ENCODE data around the gene PUS7. TPM values are rescaled to one million over a fixed set of nuclear protein-coding genes. Genes with fewer than 3 reads are reported as not detected.
"Not testable (repeated sequence)": the region's sequence is repeated elsewhere in the genome, so short reads cannot be mapped to it uniquely, and the experiment has no call there.

The PUS7 gene
- 10 to 100 TPM; 42.1 to 42.6 TPM for total RNA-seq

- DNase-seq = peak; percentile 85
- Mint-ChIP-seq H3K27me3 (no peaks in the 10 kb centered on the region), H3K4me3 (peak within 1 kb of the TSS; percentile 98)
These were observed at the start of gene PUS7 for GRCh38 chr7:105521717-105522463. TSS of gene PUS7 (minus strand) at chr7:105522271. CDS start at chr7:105508512, 13,759 bp downstream.

GRCh38 chr7:105567821-105568220 lies 45.8 kb upstream of the PUS7 start:
- Mint-ChIP-seq H3K27me3 (no peaks in the 10 kb centered on the region), H3K36me3 (peaks cover 19% of the 10 kb centered on the region), H3K4me1 (no peaks in the 10 kb centered on the region), H3K27ac (peak overlapping the region; percentile 48), H3K9me3 (no peaks in the 10 kb centered on the region), H3K4me3 (no peak overlapping the region)
- no peak for DNase-seq

More at GRCh38 chr7:105521717-105522463, at the start of gene PUS7:
- peaks cover 17% of the 10 kb centered on the region for H3K36me3 Mint-ChIP-seq
- no peaks in the 10 kb centered on the region for H3K9me3 Mint-ChIP-seq
- peak within 1 kb of the TSS; percentile 96 for H3K27ac Mint-ChIP-seq
- peaks cover 20% of the 10 kb centered on the region for H3K4me1 Mint-ChIP-seq

- Mint-ChIP-seq H3K27me3 (no peaks in the 10 kb centered on the region), H3K4me1 (no peaks in the 10 kb centered on the region), H3K4me3 (no peak overlapping the region), H3K27ac (no peak overlapping the region), H3K36me3 (peaks cover 25% of the 10 kb centered on the region), H3K9me3 (no peaks in the 10 kb centered on the region)
- no peak for DNase-seq
These were observed 45.0 kb upstream of the PUS7 start for GRCh38 chr7:105567024-105567423.

GRCh38 chr7:105565190-105565589 lies 43.1 kb upstream of the PUS7 start:
- Mint-ChIP-seq H3K9me3 (no peaks in the 10 kb centered on the region), H3K27me3 (no peaks in the 10 kb centered on the region), H3K4me1 (no peaks in the 10 kb centered on the region), H3K36me3 (peaks cover 26% of the 10 kb centered on the region), H3K4me3 (no peak overlapping the region), H3K27ac (no peak overlapping the region)
- no peak for DNase-seq

GRCh38 chr7:105559926-105560325 lies 37.9 kb upstream of the PUS7 start:
- H3K4me1 Mint-ChIP-seq = no peaks in the 10 kb centered on the region
- DNase-seq = no peak
- H3K36me3 Mint-ChIP-seq = peaks cover 21% of the 10 kb centered on the region
- H3K9me3 Mint-ChIP-seq = no peaks in the 10 kb centered on the region
- H3K4me3 Mint-ChIP-seq = no peak overlapping the region
- no peaks in the 10 kb centered on the region for H3K27me3 Mint-ChIP-seq
- H3K27ac Mint-ChIP-seq = no peak overlapping the region

GRCh38 chr7:105538339-105538738 lies 16.3 kb upstream of the PUS7 start:
- H3K36me3 Mint-ChIP-seq = peaks cover 18% of the 10 kb centered on the region
- H3K4me1 Mint-ChIP-seq = peaks cover 12% of the 10 kb centered on the region
- no peak for DNase-seq
- H3K4me3 Mint-ChIP-seq = no peak overlapping the region
- H3K9me3 Mint-ChIP-seq = no peaks in the 10 kb centered on the region
- H3K27ac Mint-ChIP-seq = no peak overlapping the region
- H3K27me3 Mint-ChIP-seq = no peaks in the 10 kb centered on the region

- peaks cover 17% of the 10 kb centered on the region for H3K4me1 Mint-ChIP-seq
These were observed 10.8 kb upstream of the PUS7 start for GRCh38 chr7:105532709-105533460.

GRCh38 chr7:105531792-105532671 lies 10.0 kb upstream of the PUS7 start, which contains the start of gene RINT1:
TSS of gene RINT1 (plus strand) at chr7:105532201. CDS start at chr7:105532316, 115 bp downstream.
- H3K27ac Mint-ChIP-seq = peak within 1 kb of the TSS; percentile 90
- H3K4me3 Mint-ChIP-seq = peak within 1 kb of the TSS; percentile 83
- H3K27me3 Mint-ChIP-seq = no peaks in the 10 kb centered on the region
- H3K4me1 Mint-ChIP-seq = peaks cover 17% of the 10 kb centered on the region
- H3K36me3 Mint-ChIP-seq = peaks cover 9% of the 10 kb centered on the region
- peak; percentile 91 for DNase-seq
- no peaks in the 10 kb centered on the region for H3K9me3 Mint-ChIP-seq

More at GRCh38 chr7:105532709-105533460, 10.8 kb upstream of the PUS7 start:
- H3K36me3 Mint-ChIP-seq = peaks cover 9% of the 10 kb centered on the region
- H3K4me3 Mint-ChIP-seq = peak overlapping the region; percentile 83
- peak overlapping the region; percentile 90 for H3K27ac Mint-ChIP-seq
- no peaks in the 10 kb centered on the region for H3K27me3 Mint-ChIP-seq
- no peak for DNase-seq
- no peaks in the 10 kb centered on the region for H3K9me3 Mint-ChIP-seq

- H3K27me3 Mint-ChIP-seq = no peaks in the 10 kb centered on the region
- no peaks in the 10 kb centered on the region for H3K9me3 Mint-ChIP-seq
- no peak overlapping the region for H3K27ac Mint-ChIP-seq
- peaks cover 17% of the 10 kb centered on the region for H3K4me1 Mint-ChIP-seq
- DNase-seq = no peak
- H3K36me3 Mint-ChIP-seq = peaks cover 7% of the 10 kb centered on the region
- peak overlapping the region; percentile 36 for H3K4me3 Mint-ChIP-seq
These were observed 8.5 kb upstream of the PUS7 start for GRCh38 chr7:105530546-105530945.

- DNase-seq = no peak
- no peaks in the 10 kb centered on the region for H3K27me3 Mint-ChIP-seq
- no peaks in the 10 kb centered on the region for H3K9me3 Mint-ChIP-seq
- H3K4me3 Mint-ChIP-seq = peak overlapping the region; percentile 36
- peaks cover 7% of the 10 kb centered on the region for H3K36me3 Mint-ChIP-seq
- H3K4me1 Mint-ChIP-seq = peaks cover 17% of the 10 kb centered on the region
- no peak overlapping the region for H3K27ac Mint-ChIP-seq
These were observed 8.1 kb upstream of the PUS7 start for GRCh38 chr7:105530126-105530525.

- not testable (repeated sequence) for H3K9me3 Mint-ChIP-seq, H3K27ac Mint-ChIP-seq, H3K36me3 Mint-ChIP-seq, H3K4me3 Mint-ChIP-seq, H3K27me3 Mint-ChIP-seq, DNase-seq, H3K4me1 Mint-ChIP-seq
These were observed 5.7 kb upstream of the PUS7 start for GRCh38 chr7:105527737-105528136.

- H3K36me3 Mint-ChIP-seq = peaks cover 7% of the 10 kb centered on the region
- H3K27ac Mint-ChIP-seq = no peak overlapping the region
These were observed 2.8 kb upstream of the PUS7 start for GRCh38 chr7:105524840-105525239.

GRCh38 chr7:105524423-105524822 lies 2.4 kb upstream of the PUS7 start:
- not testable (repeated sequence) for H3K27ac Mint-ChIP-seq, DNase-seq

More at GRCh38 chr7:105524840-105525239, 2.8 kb upstream of the PUS7 start:
- Mint-ChIP-seq H3K4me3 (no peak overlapping the region), H3K27me3 (no peaks in the 10 kb centered on the region), H3K9me3 (no peaks in the 10 kb centered on the region), H3K4me1 (peaks cover 7% of the 10 kb centered on the region)
- no peak for DNase-seq

GRCh38 chr7:105521027-105521716 lies 899 bp downstream of the PUS7 start:
- peak; percentile 59 for DNase-seq

More at GRCh38 chr7:105524423-105524822, 2.4 kb upstream of the PUS7 start:
- H3K4me1 Mint-ChIP-seq = peaks cover 11% of the 10 kb centered on the region
- H3K27me3 Mint-ChIP-seq, H3K9me3 Mint-ChIP-seq, H3K4me3 Mint-ChIP-seq: not testable (repeated sequence)
- peaks cover 11% of the 10 kb centered on the region for H3K36me3 Mint-ChIP-seq

More at GRCh38 chr7:105521027-105521716, 899 bp downstream of the PUS7 start:
- Mint-ChIP-seq H3K27me3 (no peaks in the 10 kb centered on the region), H3K27ac (peak overlapping the region; percentile 96), H3K4me3 (peak overlapping the region; percentile 98), H3K4me1 (peaks cover 20% of the 10 kb centered on the region), H3K36me3 (peaks cover 17% of the 10 kb centered on the region), H3K9me3 (no peaks in the 10 kb centered on the region)
